ENCODE measurements around the gene KDELR1. TPM values are rescaled to one million over a fixed set of nuclear protein-coding genes. Genes with fewer than 3 reads are reported as not detected.

The KDELR1 gene
- total and polyA plus RNA-seq, 2 donors (not counting 3 experiments of a cell fraction or from before 2014, with no cell fraction given): 199 to 224 TPM

DNA sequence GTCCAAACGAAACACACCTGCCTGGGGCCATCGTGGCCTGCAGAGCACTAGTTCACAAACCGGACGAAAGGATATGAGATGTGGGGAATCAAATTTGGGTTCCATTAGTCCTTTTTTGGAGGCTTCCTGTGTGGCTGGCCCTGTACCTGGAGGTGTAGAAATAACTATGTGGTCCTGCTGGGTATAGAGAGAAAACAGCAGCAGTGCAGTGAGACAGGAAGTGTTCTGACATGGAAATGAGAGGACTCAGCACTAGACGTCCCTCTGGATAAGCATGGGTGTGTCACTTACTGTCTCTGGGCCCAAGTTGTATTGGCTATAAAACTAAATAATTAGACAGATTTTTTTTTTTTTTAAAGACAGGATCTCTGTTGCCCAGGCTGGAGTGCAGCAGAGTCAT is 12.3 kb downstream of the KDELR1 start:
- CTCF ChIA-PET: interaction anchor here (0.7 to 2.7 kb wide), 2 partner anchors 12 to 63 kb away, joined by 3 to 12 read pairs; partner anchors contain the start of gene KDELR1

More for the DNA sequence above, 12.3 kb downstream of the KDELR1 start:
- dilution Hi-C loops (cut with MboI; ENCODE audit: extremely low pct_ligation_motif_present, low sequenced_read_pairs) (no loop called here), intact Hi-C loops (cut with micrococcal nuclease) (no loop called here)
- H3K4me2 ChIP-seq (ENCODE audit: insufficient read depth, low read length): no peak overlapping the region
- no peaks in the 10 kb centered on the region for H3K4me1 ChIP-seq (ENCODE audit: control insufficient read depth, extremely low read depth, insufficient read depth, low read length)
- H3K27me3 ChIP-seq (ENCODE audit: control insufficient read depth in 2 of 2, insufficient read depth in 2 of 2, low read length in 2 of 2): no peaks in the 10 kb centered on the region
- no TSS peak for BruUV-seq (replicated peaks)
- FAIRE-seq (no peak), DNase-seq (ENCODE audit: low read depth, low spot score) (no peak)
- H2AFZ ChIP-seq (ENCODE audit: low read depth, low read length): no peak overlapping the region
- TF ChIP-seq JUN (IDR thresholded peaks at IDR 0.05; ENCODE audit: borderline replicate concordance, insufficient read depth, insufficient read length, low read depth) (no peak), MYC (IDR thresholded peaks at IDR 0.05; ENCODE audit: low read depth, low read length) (no peak), GATA2 (IDR thresholded peaks at IDR 0.05; ENCODE audit: insufficient read depth, insufficient read length, low read depth, low read length) (no peak), FOS (IDR thresholded peaks at IDR 0.05; ENCODE audit: borderline replicate concordance, insufficient read depth, low read length) (no peak), MAX (IDR thresholded peaks at IDR 0.05; ENCODE audit: insufficient read depth, insufficient read length) (no peak), CTCF (IDR thresholded peaks at IDR 0.05; ENCODE audit: extremely low read depth in 1 of 2, insufficient read depth in 1 of 2, low read depth in 1 of 2, low read length in 2 of 2) (no peak), POLR2A (IDR thresholded peaks at IDR 0.05; ENCODE audit: low read depth, low read length) (no peak), POLR2AphosphoS5 (IDR thresholded peaks at IDR 0.05; ENCODE audit: insufficient read depth, low read depth, low read length) (no peak), EZH2 (IDR thresholded peaks at IDR 0.05; ENCODE audit: borderline replicate concordance, low read depth, low read length, severe bottlenecking) (no peak)
- no peaks in the 10 kb centered on the region for H4K20me1 ChIP-seq (replicated peaks; ENCODE audit: control insufficient read depth, extremely low read depth, insufficient read depth, low read length)
- no peaks in the 10 kb centered on the region for H3K9me3 ChIP-seq (replicated peaks; ENCODE audit: control insufficient read depth, insufficient read depth, low read length)
- H3K36me3 ChIP-seq (ENCODE audit: control insufficient read depth in 2 of 2, extremely low read depth in 1 of 2, insufficient read depth in 2 of 2, low read length in 2 of 2): peaks cover 10 to 12% of the 10 kb centered on the region in 2 experiments
- no peak overlapping the region for H3K4me3 ChIP-seq (replicated peaks in 1 of 3; ENCODE audit: insufficient read depth in 1 of 3, low read depth in 1 of 3, low read length in 3 of 3)
- POLR2A ChIA-PET: no interaction called here
- no peaks in the 10 kb centered on the region for H3K79me2 ChIP-seq (ENCODE audit: control insufficient read depth, insufficient read depth, low read length)
- no peaks in the 10 kb centered on the region for H3K9me1 ChIP-seq (replicated peaks; ENCODE audit: control insufficient read depth, extremely low read depth, insufficient read depth, low read length)
- no peak overlapping the region for H3K9ac ChIP-seq (replicated peaks; ENCODE audit: extremely low read depth, insufficient read depth, low read length)
- H3K27ac ChIP-seq (ENCODE audit: insufficient read depth, low read depth, low read length): no peak overlapping the region
